Activated T-helper 2 cell treated with anti-CD3 and anti-CD28 coated beads, Interferon-gamma antibody, Interleukin-2, Interleukin-4, amounts not matched to agents 10 μg/mL and 5 μg/mL and 100 μg/mL, durations not matched to agents 14 hours and 24 hours and 36 hours (primary cell): Measurements from ENCODE around the gene RPL31. TPM values are rescaled to one million over a fixed set of nuclear protein-coding genes. Genes with fewer than 3 reads are reported as not detected.

Experiments
- DNase-seq: peaks from one replicate; pipeline ENCODE4 v3.0.0; 2021; ENCODE audit warnings: low spot score
- H3K27ac Mint-ChIP-seq: one replicate; pipeline ENCODE4 v1.8.0; 2021; ENCODE audit warnings: mixed read lengths
- H3K27me3 Mint-ChIP-seq: one replicate; pipeline ENCODE4 v1.8.0; 2021; ENCODE audit warnings: low read depth, mixed read lengths
- H3K36me3 Mint-ChIP-seq: one replicate; pipeline ENCODE4 v1.8.0; 2021; ENCODE audit warnings: low read depth, mixed read lengths
- H3K4me1 Mint-ChIP-seq: one replicate; pipeline ENCODE4 v1.8.0; 2021; ENCODE audit warnings: low read depth, mixed read lengths
- H3K4me3 Mint-ChIP-seq: one replicate; pipeline ENCODE4 v1.8.0; 2021; ENCODE audit warnings: low read depth, mild to moderate bottlenecking, moderate library complexity, mixed read lengths
- H3K9me3 Mint-ChIP-seq: one replicate; pipeline ENCODE4 v1.8.0; 2021; ENCODE audit warnings: mixed read lengths
- intact Hi-C: fragments of 100-400 bp; cut with micrococcal nuclease; formaldehyde crosslinking; loops from one replicate; pipeline ENCODE4 v1.15.1; 2023
- total RNA-seq: library from RNA; stranded (reverse); gene quantifications from 2 replicates; pipeline ENCODE4 v1.2.3, GENCODE V29; 2022

RPL31 gene
- total RNA-seq, result 1,195 and 1,243 TPM in 2 replicates

DNA sequence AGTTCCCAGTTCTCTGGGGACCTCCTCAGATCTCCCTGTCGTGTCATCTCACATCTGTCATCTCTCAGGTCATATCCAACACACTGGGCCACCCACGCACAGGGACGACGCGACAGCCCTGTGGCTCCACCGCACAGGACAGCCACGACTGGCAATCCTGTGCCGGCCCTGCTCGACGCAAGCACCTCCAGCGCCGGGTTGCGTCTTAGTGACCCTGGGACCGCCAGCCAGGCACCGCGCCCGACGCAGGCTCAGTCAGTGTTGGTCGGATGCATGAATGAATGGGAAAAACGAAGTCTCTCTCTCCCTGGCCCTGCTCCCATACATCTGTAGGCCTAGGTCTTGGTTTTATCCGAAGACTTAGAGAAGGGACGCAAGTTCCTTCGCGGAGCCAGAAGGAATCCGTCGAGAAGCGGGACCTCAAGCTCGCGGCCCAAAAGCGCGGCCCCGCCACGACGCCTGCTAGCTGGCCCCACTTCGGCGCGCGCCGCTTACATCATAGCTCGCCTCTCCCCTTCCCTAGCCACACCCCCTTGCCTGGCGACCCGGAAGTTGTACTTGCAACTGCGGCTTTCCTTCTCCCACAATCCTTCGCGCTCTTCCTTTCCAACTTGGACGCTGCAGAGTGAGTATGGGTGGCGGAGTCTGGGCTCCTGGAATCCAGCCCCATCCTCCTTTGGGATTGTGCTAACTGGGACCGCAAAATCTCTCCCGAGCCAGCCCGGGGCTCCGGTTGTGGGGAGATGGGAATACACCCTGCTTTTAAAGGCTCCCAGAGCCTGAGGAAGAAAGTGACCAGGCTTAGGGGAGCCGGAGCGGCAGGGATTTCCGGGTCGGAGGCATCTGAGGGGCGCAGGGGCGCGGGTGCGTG lies at the start of gene RPL31:
TSS of gene RPL31 (plus strand) at position 599 of the 871 bp plus-strand sequence. CDS start 413 bp downstream, outside the sequence.
- DNase-seq, result peak; percentile 94
- Mint-ChIP-seq H3K36me3 (peaks cover 48% of the 10 kb centered on the region), H3K4me1 (peaks cover 33% of the 10 kb centered on the region), H3K27me3 (peaks cover 5% of the 10 kb centered on the region), H3K9me3 (no peaks in the 10 kb centered on the region), H3K4me3 (peak within 1 kb of the TSS; percentile 97), H3K27ac (peak within 1 kb of the TSS; percentile 93)
- intact Hi-C loops, result loop anchor here (1.0 to 5.0 kb wide), 5 partner anchors 150 to 440 kb away; partner anchors contain the start of genes PDCL3, RNF149 and TBC1D8

DNA sequence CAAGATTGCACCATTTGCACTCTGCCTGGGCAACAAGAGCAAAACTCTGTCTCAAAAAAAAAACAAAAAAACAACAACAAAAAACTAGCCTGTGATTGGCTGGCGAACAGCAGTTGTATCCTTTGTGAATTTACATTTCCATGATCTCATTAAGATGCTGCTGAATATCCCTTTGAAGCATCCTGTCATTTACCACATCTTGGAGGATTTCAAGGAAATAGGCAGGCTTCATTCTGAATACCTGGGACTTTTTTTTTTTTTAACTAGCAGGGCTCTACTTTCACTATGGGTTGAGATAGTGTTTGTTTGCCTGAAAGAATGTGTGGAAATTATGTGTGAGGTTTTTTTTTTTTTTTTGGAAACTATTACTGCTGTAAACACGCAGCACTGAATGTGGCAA lies 49.6 kb upstream of the RPL31 start:
- Mint-ChIP-seq H3K27me3 (no peaks in the 10 kb centered on the region), H3K9me3 (no peaks in the 10 kb centered on the region), H3K4me1 (peaks cover 2% of the 10 kb centered on the region), H3K4me3 (no peak overlapping the region), H3K36me3 (no peaks in the 10 kb centered on the region), H3K27ac (no peak overlapping the region)
- intact Hi-C loops, result no loop called here
- no peak for DNase-seq

DNA sequence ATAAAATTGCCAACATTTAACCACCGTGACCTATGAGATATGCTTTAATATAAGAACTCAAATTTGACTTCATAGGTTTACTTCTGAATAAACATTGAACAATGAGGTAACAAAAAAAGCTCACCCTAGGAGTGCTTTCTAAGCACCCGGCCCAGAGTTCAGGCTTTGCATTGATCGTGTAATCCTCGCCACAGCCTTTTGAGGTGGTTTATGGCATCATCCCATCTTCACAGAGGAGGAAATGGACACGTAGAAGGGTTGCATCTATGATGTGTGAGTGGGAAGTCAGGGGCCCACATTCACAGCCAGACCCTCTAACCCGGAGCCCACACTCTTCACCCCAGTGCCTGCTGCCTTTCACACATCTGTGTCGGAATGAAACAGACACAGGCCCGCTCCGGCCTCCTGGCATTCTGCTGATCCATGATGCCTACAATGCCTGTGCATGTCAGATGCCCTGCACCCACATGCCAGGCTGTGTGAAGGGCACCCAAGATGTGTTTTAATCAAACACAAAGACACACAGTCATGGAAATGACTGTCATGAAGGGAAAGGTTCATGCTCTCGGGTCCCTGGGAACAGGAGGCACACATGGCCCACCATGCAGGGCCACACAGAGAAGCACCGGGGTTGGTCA lies 48.6 kb upstream of the RPL31 start:
- H3K27me3 Mint-ChIP-seq, result no peaks in the 10 kb centered on the region
- DNase-seq, result no peak
- H3K9me3 Mint-ChIP-seq, result no peaks in the 10 kb centered on the region
- H3K4me3 Mint-ChIP-seq, result no peak overlapping the region
- intact Hi-C loops, result no loop called here
- peaks cover 2% of the 10 kb centered on the region for H3K4me1 Mint-ChIP-seq
- H3K27ac Mint-ChIP-seq, result no peak overlapping the region
- no peaks in the 10 kb centered on the region for H3K36me3 Mint-ChIP-seq

DNA sequence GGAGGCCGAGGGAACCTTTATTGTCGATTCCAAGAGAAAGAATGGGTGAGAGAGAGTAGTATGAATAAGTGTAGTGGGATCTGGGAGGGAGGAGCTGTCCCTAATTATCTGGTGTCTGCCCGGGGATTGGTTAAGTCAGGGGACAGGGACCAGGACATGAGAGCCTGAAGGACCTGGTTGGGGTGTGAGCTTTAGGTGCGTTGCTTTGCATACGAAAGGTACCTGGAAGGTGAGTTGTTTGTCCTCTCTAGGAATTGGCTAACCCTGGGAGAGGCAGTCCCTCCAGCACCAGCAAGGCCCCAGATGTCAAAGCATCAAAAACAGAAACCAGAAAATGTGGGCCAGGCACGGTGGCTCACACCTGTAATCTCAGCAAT lies 48.1 kb upstream of the RPL31 start:
- Mint-ChIP-seq H3K4me3 (no peak overlapping the region), H3K27ac (no peak overlapping the region), H3K36me3 (no peaks in the 10 kb centered on the region), H3K27me3 (no peaks in the 10 kb centered on the region), H3K9me3 (no peaks in the 10 kb centered on the region), H3K4me1 (peaks cover 2% of the 10 kb centered on the region)
- intact Hi-C loops, result no loop called here
- DNase-seq, result no peak

DNA sequence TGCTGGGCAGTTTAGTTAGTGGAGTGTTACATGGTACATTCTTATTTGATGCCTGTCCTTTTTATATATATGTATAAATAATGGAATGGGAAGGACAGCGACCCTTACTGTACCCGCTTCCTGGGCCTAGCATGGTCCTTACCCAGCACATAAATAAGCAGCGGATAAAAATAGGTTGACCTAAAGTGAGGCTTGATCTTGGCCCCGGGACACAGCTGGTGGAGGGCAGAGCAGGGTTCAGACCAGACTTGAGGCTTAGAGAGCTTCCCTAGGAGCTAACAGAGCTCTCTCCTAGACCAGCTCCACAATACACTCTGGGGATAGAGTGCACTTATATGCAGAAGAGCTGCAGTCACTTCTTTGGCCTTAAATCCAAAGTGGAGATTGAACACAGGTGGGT lies 46.9 kb upstream of the RPL31 start:
- Mint-ChIP-seq H3K27ac (no peak overlapping the region), H3K36me3 (no peaks in the 10 kb centered on the region), H3K9me3 (no peaks in the 10 kb centered on the region), H3K27me3 (no peaks in the 10 kb centered on the region), H3K4me1 (peaks cover 2% of the 10 kb centered on the region), H3K4me3 (no peak overlapping the region)
- intact Hi-C loops, result no loop called here
- DNase-seq, result no peak

DNA sequence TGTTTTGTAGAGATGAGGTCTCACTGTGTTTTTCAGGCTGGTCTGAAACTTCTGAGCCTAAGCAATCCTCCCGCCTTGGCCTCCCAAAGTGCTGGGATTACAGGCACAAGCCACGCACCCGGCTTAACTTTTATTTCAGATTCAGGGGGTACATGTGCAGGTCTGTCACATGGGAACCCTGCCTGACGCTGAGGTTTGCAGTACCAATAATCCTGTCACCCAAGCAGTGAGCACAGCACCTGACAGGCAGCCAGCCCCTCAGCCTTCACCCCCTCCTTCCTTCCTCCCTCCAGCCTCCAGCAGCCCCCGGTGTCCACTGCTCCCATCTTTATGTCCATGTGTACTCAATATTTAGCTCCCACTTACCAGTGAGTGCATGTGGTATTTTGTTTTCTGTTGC lies 46.0 kb upstream of the RPL31 start:
- Mint-ChIP-seq H3K4me3 (no peak overlapping the region), H3K4me1 (peaks cover 2% of the 10 kb centered on the region), H3K27ac (no peak overlapping the region), H3K9me3 (no peaks in the 10 kb centered on the region), H3K27me3 (no peaks in the 10 kb centered on the region), H3K36me3 (no peaks in the 10 kb centered on the region)
- DNase-seq, result no peak
- intact Hi-C loops, result no loop called here

DNA sequence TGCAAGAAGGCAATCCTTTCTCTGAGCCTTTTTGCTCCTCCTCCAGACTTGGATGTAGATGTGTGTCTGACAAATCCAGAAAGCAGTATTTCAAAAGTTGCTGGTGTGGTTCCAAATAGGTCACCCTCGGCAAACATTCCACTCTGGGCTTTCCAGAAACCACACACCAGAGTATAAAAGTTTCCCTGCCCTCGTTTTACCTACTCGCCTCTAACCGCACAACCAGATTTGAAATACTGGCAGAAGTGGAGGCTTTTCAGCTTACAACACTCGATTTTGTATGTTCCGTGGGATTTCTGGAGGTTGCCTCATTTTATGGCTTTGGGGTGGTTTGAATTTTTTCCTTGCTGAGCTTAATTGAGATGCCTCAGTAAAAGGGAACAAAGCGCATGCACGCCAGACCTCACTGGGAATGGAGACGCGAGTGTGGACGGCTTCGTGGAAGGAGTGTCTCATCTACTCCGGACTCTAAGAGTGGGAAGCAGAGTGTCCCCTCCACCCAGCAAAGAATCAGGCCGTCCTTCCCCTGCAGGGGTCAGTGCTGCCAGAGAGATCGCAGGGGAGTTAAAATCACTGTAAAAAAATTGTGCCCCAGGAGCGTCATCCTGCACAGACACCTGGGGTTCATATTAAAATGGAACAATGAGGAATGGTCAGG lies 44.0 kb upstream of the RPL31 start:
- H3K27ac Mint-ChIP-seq, result no peak overlapping the region
- no peak for DNase-seq
- no peaks in the 10 kb centered on the region for H3K9me3 Mint-ChIP-seq
- H3K36me3 Mint-ChIP-seq, result no peaks in the 10 kb centered on the region
- H3K4me1 Mint-ChIP-seq, result no peaks in the 10 kb centered on the region
- intact Hi-C loops, result no loop called here
- H3K27me3 Mint-ChIP-seq, result no peaks in the 10 kb centered on the region
- H3K4me3 Mint-ChIP-seq, result no peak overlapping the region

DNA sequence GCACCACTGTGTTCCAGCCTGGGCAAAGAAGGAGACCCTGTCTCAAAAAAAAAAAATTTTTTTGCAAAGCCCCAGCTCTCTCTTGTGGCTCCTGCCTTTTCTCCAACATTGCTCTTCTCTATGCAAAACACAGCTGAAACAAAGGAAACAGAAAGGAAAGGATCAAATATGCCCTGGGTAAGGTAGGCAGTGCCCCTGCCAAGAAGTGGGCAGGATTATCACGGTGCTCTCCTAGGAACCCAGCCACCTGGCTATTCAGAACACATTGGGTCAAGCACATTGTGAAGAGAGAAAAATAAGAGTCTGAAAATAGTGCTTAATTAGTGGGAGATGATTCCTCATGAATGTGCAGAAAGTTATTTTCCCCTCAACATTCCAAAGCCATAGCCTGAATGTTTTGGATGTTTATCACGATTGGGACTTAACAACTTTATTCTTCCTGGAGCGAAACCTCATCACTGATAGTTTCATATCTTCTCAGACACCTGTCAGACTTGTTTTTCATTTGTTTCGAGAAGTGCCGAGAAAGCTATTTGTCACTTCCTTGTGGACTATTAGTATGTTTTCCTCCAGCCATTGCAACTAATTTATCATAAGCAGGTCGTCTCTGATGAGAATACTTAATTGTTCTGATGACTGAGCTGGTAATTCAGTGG lies 42.7 kb upstream of the RPL31 start:
- H3K27ac Mint-ChIP-seq, result no peak overlapping the region
- no peak overlapping the region for H3K4me3 Mint-ChIP-seq
- H3K4me1 Mint-ChIP-seq, result no peaks in the 10 kb centered on the region
- no peaks in the 10 kb centered on the region for H3K27me3 Mint-ChIP-seq
- intact Hi-C loops, result no loop called here
- no peaks in the 10 kb centered on the region for H3K9me3 Mint-ChIP-seq
- no peak for DNase-seq
- no peaks in the 10 kb centered on the region for H3K36me3 Mint-ChIP-seq

DNA sequence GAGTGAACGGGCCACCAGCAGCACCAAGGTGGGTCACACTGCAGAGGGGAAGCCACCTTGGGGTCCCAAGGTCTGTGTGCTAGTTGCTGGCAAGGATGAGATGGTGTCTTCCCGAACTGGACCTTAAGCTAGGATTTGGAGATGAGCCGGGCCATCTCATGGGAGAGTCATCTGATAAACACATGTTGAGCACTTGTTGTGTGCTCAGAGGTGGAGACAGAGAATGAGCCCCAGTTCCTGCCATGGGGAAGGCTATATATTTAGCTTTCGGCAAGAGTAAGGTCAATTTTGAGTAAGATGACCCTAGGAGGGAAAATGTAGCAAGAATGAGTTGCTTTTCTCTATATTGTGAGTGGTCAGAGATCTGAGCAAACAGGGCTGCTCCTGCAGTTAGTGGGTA lies 41.4 kb upstream of the RPL31 start:
- no peaks in the 10 kb centered on the region for H3K9me3 Mint-ChIP-seq
- no peak overlapping the region for H3K4me3 Mint-ChIP-seq
- H3K4me1 Mint-ChIP-seq, result no peaks in the 10 kb centered on the region
- no peak overlapping the region for H3K27ac Mint-ChIP-seq
- H3K36me3 Mint-ChIP-seq, result no peaks in the 10 kb centered on the region
- no peak for DNase-seq
- intact Hi-C loops, result no loop called here
- H3K27me3 Mint-ChIP-seq, result no peaks in the 10 kb centered on the region

DNA sequence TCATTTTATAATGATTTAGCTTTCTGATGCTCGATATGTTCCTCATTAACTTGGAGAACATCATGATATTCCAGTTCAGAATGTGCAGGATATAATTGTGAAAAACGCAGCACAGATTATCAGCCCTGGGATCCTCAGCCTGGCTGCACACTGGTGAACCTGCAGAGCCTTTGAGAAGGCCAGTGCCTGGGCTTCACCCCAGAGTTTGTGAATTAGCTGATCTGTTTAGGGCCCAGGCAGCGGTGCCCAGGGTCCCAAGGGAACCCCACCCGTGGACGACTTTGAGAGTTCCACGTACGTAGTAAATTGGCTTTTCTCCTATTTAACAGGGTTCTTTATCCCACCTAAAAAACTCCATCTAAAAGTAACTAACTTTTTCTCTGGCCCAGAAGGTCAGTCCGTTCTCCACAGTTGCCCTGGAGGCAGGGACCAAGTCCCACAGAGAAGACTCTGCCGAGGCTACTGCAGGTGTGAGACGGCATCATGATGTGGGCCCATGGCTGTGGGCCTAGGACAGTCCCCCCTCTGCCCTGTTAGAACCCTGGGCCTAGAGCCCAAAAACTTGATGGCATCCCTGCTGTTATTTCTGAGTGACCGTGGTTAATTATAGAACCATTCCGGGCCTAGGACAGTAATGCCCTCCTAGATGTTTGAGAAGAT lies 39.6 kb upstream of the RPL31 start:
- Mint-ChIP-seq H3K4me1 (no peaks in the 10 kb centered on the region), H3K27ac (no peak overlapping the region), H3K4me3 (no peak overlapping the region), H3K9me3 (no peaks in the 10 kb centered on the region), H3K36me3 (no peaks in the 10 kb centered on the region), H3K27me3 (no peaks in the 10 kb centered on the region)
- intact Hi-C loops, result no loop called here
- DNase-seq, result no peak

DNA sequence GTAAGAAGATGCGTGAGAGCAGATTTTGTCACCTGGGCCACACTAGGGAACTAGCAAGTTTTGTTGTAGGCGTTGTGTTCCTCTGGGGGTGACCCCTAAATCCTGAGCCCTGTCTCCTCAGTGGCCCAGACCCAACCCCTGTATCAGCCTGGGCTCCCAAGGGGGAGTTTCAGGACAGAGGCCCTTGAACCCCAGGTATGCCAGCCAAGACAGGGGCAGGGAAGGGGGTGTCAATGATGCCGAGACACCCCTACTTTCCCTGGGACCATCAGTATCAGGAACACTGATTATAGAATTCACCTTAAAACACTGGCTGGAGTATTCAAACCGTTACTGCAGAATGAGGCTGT lies 39.1 kb upstream of the RPL31 start:
- Mint-ChIP-seq H3K27ac (no peak overlapping the region), H3K4me3 (no peak overlapping the region), H3K9me3 (no peaks in the 10 kb centered on the region), H3K27me3 (no peaks in the 10 kb centered on the region), H3K4me1 (no peaks in the 10 kb centered on the region), H3K36me3 (no peaks in the 10 kb centered on the region)
- intact Hi-C loops, result no loop called here
- DNase-seq, result no peak

DNA sequence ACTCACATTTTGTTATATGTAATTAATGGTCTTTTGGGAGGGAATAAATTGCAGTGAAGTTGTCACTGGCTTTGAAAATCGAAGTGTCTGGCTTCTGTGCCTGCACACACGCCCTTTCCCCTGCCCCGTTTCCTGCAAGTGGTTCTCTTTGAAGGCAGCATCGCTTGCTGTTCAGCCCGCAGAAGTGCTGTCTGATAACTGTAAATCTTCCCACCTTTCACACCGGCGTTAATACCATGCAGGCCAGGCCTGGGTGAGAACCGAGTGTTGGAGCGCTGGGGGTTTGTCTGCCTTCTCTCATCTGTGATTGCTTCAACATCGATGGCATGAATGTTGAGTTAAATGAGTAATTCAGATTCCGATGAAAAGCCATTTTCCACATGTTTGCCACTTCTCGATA lies 37.9 kb upstream of the RPL31 start:
- H3K9me3 Mint-ChIP-seq, result no peaks in the 10 kb centered on the region

More for the DNA sequence above, 37.9 kb upstream of the RPL31 start:
- Mint-ChIP-seq H3K27ac (no peak overlapping the region), H3K27me3 (no peaks in the 10 kb centered on the region), H3K36me3 (no peaks in the 10 kb centered on the region), H3K4me1 (no peaks in the 10 kb centered on the region), H3K4me3 (no peak overlapping the region)
- no peak for DNase-seq
- intact Hi-C loops, result no loop called here
